ENCODE data around the gene MAP3K12. TPM values are rescaled to one million over a fixed set of nuclear protein-coding genes. Genes with fewer than 3 reads are reported as not detected.

Gene MAP3K12
- total and polyA plus RNA-seq, 2 of the 4 experiments (the other 2 are of a cell fraction) = 29.0 to 52.5 TPM

DNA sequence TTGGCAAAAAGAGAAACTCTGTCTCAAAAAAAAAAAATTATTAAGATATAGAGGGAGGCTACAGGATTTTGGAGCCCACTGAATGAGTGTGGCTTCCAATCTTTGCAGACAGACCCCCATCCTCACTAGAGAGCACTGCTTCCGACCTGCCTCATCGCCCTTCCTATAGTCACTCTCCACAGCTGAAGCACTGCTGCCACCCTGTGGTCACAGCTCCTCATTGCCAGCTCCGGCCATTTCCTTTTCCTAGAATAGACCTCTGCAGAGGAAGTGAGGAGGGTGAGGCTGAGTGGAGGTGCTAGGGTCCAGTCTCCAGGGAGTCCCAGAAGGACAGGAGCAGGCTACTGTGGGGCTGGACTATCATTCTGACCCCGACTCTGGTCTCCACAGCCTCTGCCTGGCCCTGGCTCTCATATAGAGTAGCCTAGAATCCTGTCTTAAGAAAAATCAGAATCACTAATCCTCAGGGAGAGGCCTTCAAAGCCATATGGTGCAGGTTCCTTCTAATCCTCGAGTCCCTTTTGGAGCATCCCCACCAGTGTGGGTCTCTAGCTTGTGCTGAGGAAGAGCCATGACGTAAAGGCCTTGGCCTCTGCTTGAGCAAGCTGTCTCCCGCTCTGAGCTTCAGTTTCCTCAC, 9.4 kb upstream of the MAP3K12 start (continued):
- no peak for TF ChIP-seq MAFK (IDR thresholded peaks at IDR 0.05; ENCODE audit: low read depth, low read length)

- ChIA-PET CTCF (interaction anchor here (1.9 kb wide), 1 partner anchor 186 kb away, joined by 7 read pairs; the partner anchor contains the start of gene AAAS), POLR2A (ENCODE audit: unreplicated experiment) (no interaction called here)
- DNase-seq (no peak), ATAC-seq (ENCODE audit: low read depth) (no peak)
- no peak for TF ChIP-seq CEBPB (IDR thresholded peaks at IDR 0.05; ENCODE audit: low read depth, low read length)
- TF ChIP-seq MXI1 (IDR thresholded peaks at IDR 0.05; ENCODE audit: borderline replicate concordance, low read depth, low read length) = no peak
- no peak for TF ChIP-seq ELK1 (IDR thresholded peaks at IDR 0.05; ENCODE audit: borderline replicate concordance, low read depth, low read length)
- TF ChIP-seq, protein P1, sequence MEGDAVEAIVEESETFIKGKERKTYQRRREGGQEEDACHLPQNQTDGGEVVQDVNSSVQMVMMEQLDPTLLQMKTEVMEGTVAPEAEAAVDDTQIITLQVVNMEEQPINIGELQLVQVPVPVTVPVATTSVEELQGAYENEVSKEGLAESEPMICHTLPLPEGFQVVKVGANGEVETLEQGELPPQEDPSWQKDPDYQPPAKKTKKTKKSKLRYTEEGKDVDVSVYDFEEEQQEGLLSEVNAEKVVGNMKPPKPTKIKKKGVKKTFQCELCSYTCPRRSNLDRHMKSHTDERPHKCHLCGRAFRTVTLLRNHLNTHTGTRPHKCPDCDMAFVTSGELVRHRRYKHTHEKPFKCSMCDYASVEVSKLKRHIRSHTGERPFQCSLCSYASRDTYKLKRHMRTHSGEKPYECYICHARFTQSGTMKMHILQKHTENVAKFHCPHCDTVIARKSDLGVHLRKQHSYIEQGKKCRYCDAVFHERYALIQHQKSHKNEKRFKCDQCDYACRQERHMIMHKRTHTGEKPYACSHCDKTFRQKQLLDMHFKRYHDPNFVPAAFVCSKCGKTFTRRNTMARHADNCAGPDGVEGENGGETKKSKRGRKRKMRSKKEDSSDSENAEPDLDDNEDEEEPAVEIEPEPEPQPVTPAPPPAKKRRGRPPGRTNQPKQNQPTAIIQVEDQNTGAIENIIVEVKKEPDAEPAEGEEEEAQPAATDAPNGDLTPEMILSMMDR (conservative IDR thresholded peaks at IDR 0.05; ENCODE audit: low read depth, low read length) = no peak
- no peak for TF ChIP-seq SMC3 (IDR thresholded peaks at IDR 0.05; ENCODE audit: low read depth, low read length)
- peaks cover 41% of the 10 kb centered on the region for H3K36me3 ChIP-seq (ENCODE audit: control insufficient read depth, insufficient read depth, low read length)
- no peak overlapping the region for H3K56ac ChIP-seq (ENCODE audit: extremely low read depth, insufficient read depth, low read length)
- H2AK5ac ChIP-seq (ENCODE audit: low read depth, low read length) = no peak overlapping the region
- no peaks in the 10 kb centered on the region for H3K9me1 ChIP-seq (ENCODE audit: insufficient read depth, low read length)
- no peak overlapping the region for H2AFZ ChIP-seq (replicated peaks; ENCODE audit: low read length, poor library complexity)
- no peak overlapping the region for H2BK20ac ChIP-seq (ENCODE audit: low read depth, low read length)
- H3K79me1 ChIP-seq (ENCODE audit: low read depth in 1 of 2, low read length in 2 of 2) = peaks cover 0 to 33% of the 10 kb centered on the region in 2 experiments; a peak in 2 of 4 replicates
- no peaks in the 10 kb centered on the region for H3K4me1 ChIP-seq (ENCODE audit: control insufficient read depth, insufficient read depth, low read length)
- no peak overlapping the region for H3K23ac ChIP-seq (ENCODE audit: low read depth, low read length)
- H2BK120ac ChIP-seq (ENCODE audit: low read depth, low read length) = no peak overlapping the region
- in situ Hi-C loops (cut with MboI; ENCODE audit: low sequenced_read_pairs) = loop anchor here (10.0 kb wide), 1 partner anchor 183 kb away; the partner anchor contains the start of gene AAAS
- H4K8ac ChIP-seq (ENCODE audit: low read depth in 2 of 2, low read length in 2 of 2) = no peak overlapping the region
- H3K4me3 ChIP-seq (ENCODE audit: insufficient read depth, low read depth, low read length) = no peak overlapping the region
- no peak overlapping the region for H3K4me2 ChIP-seq (ENCODE audit: low read depth, low read length)
- 80% methylated on average over 1 of the region's 4 CpGs; no CpG with 5 or more reads in 1 of the 2 experiments for WGBS, 2 experiments (ENCODE audit: extremely low coverage in 2 of 2, insufficient read length in 1 of 2)
- H3K27ac ChIP-seq (ENCODE audit: insufficient read depth, low read length) = no peak overlapping the region
- no peak overlapping the region for H3K14ac ChIP-seq (replicated peaks; ENCODE audit: low read depth, low read length)
- H3K4ac ChIP-seq (ENCODE audit: low read depth, low read length) = no peak overlapping the region
- no peaks in the 10 kb centered on the region for H4K20me1 ChIP-seq (ENCODE audit: insufficient read depth, low read length)
- no peaks in the 10 kb centered on the region for H3K9me3 ChIP-seq (ENCODE audit: control insufficient read depth, insufficient read depth, low read length)
- no peaks in the 10 kb centered on the region for H3K27me3 ChIP-seq (ENCODE audit: control insufficient read depth, insufficient read depth, low read length)
- H2BK5ac ChIP-seq (ENCODE audit: low read depth, low read length, poor library complexity, severe bottlenecking) = no peak overlapping the region
- no TSS peak for BruUV-seq (replicated peaks)
- H4K91ac ChIP-seq (ENCODE audit: insufficient read depth, low read depth, low read length) = no peak overlapping the region
- no peak overlapping the region for H3K9ac ChIP-seq (ENCODE audit: low read depth, low read length)
- dilution Hi-C loops (cut with HindIII; ENCODE audit: low sequenced_read_pairs, unreplicated experiment) = no loop called here
- H4K5ac ChIP-seq (ENCODE audit: low read depth, low read length) = no peak overlapping the region
- no peak overlapping the region for H3K18ac ChIP-seq (ENCODE audit: low read depth, low read length)
- intact Hi-C loops (cut with micrococcal nuclease) = loop anchor here (5.0 kb wide), 1 partner anchor 295 kb away; no protein-coding TSS in a partner anchor
- no peak overlapping the region for H2BK15ac ChIP-seq (ENCODE audit: low read depth, low read length)
- no peak overlapping the region for H2AK9ac ChIP-seq (replicated peaks; ENCODE audit: low read depth, low read length, poor library complexity)
These were observed 8.3 kb upstream of the MAP3K12 start for GRCh38 chr12:53507603-53507885.

All from IMR-90 (cell line).